ENCODE measurements around the gene SMIM44.

- TF ChIP-seq CTCF (conservative IDR thresholded peaks at IDR 0.05) (no peak), ZFX (IDR thresholded peaks at IDR 0.05) (no peak)
Observed at GRCh38 chr19:3475449-3475848, 7.8 kb downstream of the SMIM44 start.

Measured in C4-2B (cell line).